HepG2 (cell line): Measurements from ENCODE around the gene PAK1IP1. TPM values are rescaled to one million over a fixed set of nuclear protein-coding genes. Genes with fewer than 3 reads are reported as not detected.

Source experiments
- CEBPZ ChIP-seq: IDR thresholded peaks from 2 replicates; pipeline ENCODE4 v1.6.1; 2012; ENCODE audit warnings: low read length, improper control_type of control experiment
- FOSL2 ChIP-seq: sonication (generic); formaldehyde crosslinking; IDR thresholded peaks from 2 replicates; pipeline ENCODE4 v1.4.0; 2020; ENCODE audit warnings: missing genetic modification reagents
- MAF1 ChIP-seq: sonication (generic); formaldehyde crosslinking; IDR thresholded peaks from 2 replicates; pipeline ENCODE4 v1.5.0; 2020; ENCODE audit warnings: missing genetic modification reagents, borderline replicate concordance
- NCOR1 ChIP-seq: fragments of 200-600 bp; sonication (generic); IDR thresholded peaks from 2 replicates; pipeline ENCODE4 v1.7.0; 2017; ENCODE audit warnings: antibody characterized with exemption, low read length, borderline replicate concordance
- U2AF2 ChIP-seq: fragments of 200-400 bp; formaldehyde crosslinking; IDR thresholded peaks from 2 replicates; pipeline ENCODE4 v1.6.1; 2017; ENCODE audit warnings: low read depth, mild to moderate bottlenecking, low read length
- ZBTB40 ChIP-seq, 2 experiments: fragments of 450-650 bp in 1 of 2; sonication (generic) in 1 of 2; formaldehyde crosslinking in 1 of 2; IDR thresholded peaks; 2 replicates each; pipeline versions ENCODE4 v1.6.1 to v1.8.0; 2016 to 2022; ENCODE audit warnings: antibody characterized with exemption in 1 of 2, mild to moderate bottlenecking in 1 of 2, missing genetic modification reagents in 1 of 2
- ZNF224 ChIP-seq: sonication (generic); formaldehyde crosslinking; IDR thresholded peaks from 2 replicates; pipeline ENCODE4 v1.5.0; 2020; ENCODE audit warnings: mild to moderate bottlenecking, missing genetic modification reagents
- ZNF83 ChIP-seq: sonication (generic); formaldehyde crosslinking; IDR thresholded peaks from 2 replicates; pipeline ENCODE4 v1.4.0; 2020; ENCODE audit warnings: missing genetic modification reagents, mild to moderate bottlenecking, borderline replicate concordance
- ZNF839 ChIP-seq: sonication (generic); formaldehyde crosslinking; IDR thresholded peaks from 2 replicates; pipeline ENCODE4 v1.4.0; 2020; ENCODE audit warnings: missing genetic modification reagents, mild to moderate bottlenecking, borderline replicate concordance
- ZNF883 ChIP-seq: sonication (generic); formaldehyde crosslinking; IDR thresholded peaks from 2 replicates; pipeline ENCODE4 v1.5.1; 2020; ENCODE audit warnings: mild to moderate bottlenecking, missing genetic modification reagents; ENCODE audit errors: not compliant biosample characterization
- polyA plus RNA-seq, 8 experiments: library from polyadenylated mRNA; depleted of rRNA in 3 of 8; stranded (reverse) in 7 of 8; unstranded in 1 of 8; fragments of >200 nt; fragmentation: Illumina TruSeq in 4 of 8; extraction: Trizol in 4 of 8; gene quantifications; 2 replicates each; pipeline versions ENCODE4 v1.2.1 to v1.2.3, GENCODE V29; 2011 to 2016; ENCODE audit warnings: low read depth in 4 of 8, missing spikeins in 1 of 8, mixed read lengths in 1 of 8; ENCODE audit not compliant: insufficient read depth in 1 of 8
- total RNA-seq, 5 experiments: library from RNA; depleted of rRNA; stranded (reverse); fragments of >200 nt; fragmentation: Illumina TruSeq; extraction: Trizol; gene quantifications; 2 replicates each; pipeline ENCODE4 v1.2.3, GENCODE V29; 2016; ENCODE audit warnings: low read depth in 1 of 5
- TF ChIP-seq, protein P1 (sequence below): sonication (generic); formaldehyde crosslinking; IDR thresholded peaks from 2 replicates; pipeline ENCODE4 v1.4.0; 2020; ENCODE audit warnings: mild to moderate bottlenecking, missing genetic modification reagents, borderline replicate concordance

The PAK1IP1 gene
- total and polyA plus RNA-seq, 2 of the 13 experiments (the other 11 are each of a cell fraction or from before 2014, with no cell fraction given), result 23.4 to 66.2 TPM

- TF ChIP-seq ZNF839 (CRISPR knock-in tag), result 0 out of 2 replicates have a peak, but pooled peaks have one; percentile 65
- no peak for TF ChIP-seq ZNF83 (CRISPR knock-in tag)
- peak; percentile 52; the same call in 1 of the 2 replicates for TF ChIP-seq NCOR1
- peak; percentile 91 for TF ChIP-seq ZNF883 (CRISPR knock-in tag)
- TF ChIP-seq CEBPZ, result no peak
- TF ChIP-seq ZNF224 (CRISPR knock-in tag), result 0 out of 2 replicates have a peak, but pooled peaks have one; percentile 48
- TF ChIP-seq, protein P1, sequence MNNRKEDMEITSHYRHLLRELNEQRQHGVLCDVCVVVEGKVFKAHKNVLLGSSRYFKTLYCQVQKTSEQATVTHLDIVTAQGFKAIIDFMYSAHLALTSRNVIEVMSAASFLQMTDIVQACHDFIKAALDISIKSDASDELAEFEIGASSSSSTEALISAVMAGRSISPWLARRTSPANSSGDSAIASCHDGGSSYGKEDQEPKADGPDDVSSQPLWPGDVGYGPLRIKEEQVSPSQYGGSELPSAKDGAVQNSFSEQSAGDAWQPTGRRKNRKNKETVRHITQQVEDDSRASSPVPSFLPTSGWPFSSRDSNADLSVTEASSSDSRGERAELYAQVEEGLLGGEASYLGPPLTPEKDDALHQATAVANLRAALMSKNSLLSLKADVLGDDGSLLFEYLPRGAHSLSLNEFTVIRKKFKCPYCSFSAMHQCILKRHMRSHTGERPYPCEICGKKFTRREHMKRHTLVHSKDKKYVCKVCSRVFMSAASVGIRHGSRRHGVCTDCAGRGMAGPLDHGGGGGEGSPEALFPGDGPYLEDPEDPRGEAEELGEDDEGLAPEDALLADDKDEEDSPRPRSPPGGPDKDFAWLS (CRISPR knock-in tag), result no peak
- TF ChIP-seq U2AF2, result no peak
- TF ChIP-seq ZBTB40 (IDR thresholded peaks at IDR 0.05), result no peak
- peak; percentile 74 for TF ChIP-seq ZBTB40 (CRISPR knock-in tag; IDR thresholded peaks at IDR 0.05)
- peak; percentile 62 for TF ChIP-seq FOSL2 (CRISPR knock-in tag)
- peak; percentile 10; the same call in 1 of the 2 replicates for TF ChIP-seq MAF1 (CRISPR knock-in tag)
These were observed 52.6 kb downstream of the PAK1IP1 start, which contains the start of gene TMEM14B (continued) for GRCh38 chr6:10747251-10747972.
